GM23338 (cell line): ENCODE results near the gene NTM. TPM values are rescaled to one million over a fixed set of nuclear protein-coding genes. Genes with fewer than 3 reads are reported as not detected.
"Not testable (repeated sequence)": the region's sequence is repeated elsewhere in the genome, so short reads cannot be mapped to it uniquely, and the experiment has no call there.

Experiments used
- ATAC-seq: fragments of 200-7000 bp; cut with Tn5 transposase; 3 replicates; pipeline ENCODE4 v1.9.1; 2020
- DNase-seq: peaks from one replicate; pipeline ENCODE4 v3.0.0-alpha.2; 2015; ENCODE audit warnings: low spot score
- H2AFZ ChIP-seq: fragments of 200-600 bp; sonication (generic); 2 replicates; pipeline ENCODE4 v1.8.0; 2016; ENCODE audit warnings: antibody characterized with exemption, mild to moderate bottlenecking, moderate library complexity
- H3F3A ChIP-seq: fragments of 200-600 bp; sonication (generic); replicated peaks from 2 replicates; pipeline ENCODE4 v1.8.0; 2017; ENCODE audit warnings: antibody characterized with exemption, mixed run types, low read depth
- H3K27ac ChIP-seq: fragments of 200-600 bp; sonication (generic); 2 replicates; pipeline ENCODE4 v1.6.1; 2016; ENCODE audit warnings: low read depth
- H3K27me3 ChIP-seq: fragments of 200-600 bp; sonication (generic); 2 replicates; pipeline ENCODE4 v1.8.0; 2016; ENCODE audit warnings: mild to moderate bottlenecking, mixed run types, moderate library complexity; ENCODE audit not compliant: insufficient read depth
- H3K36me3 ChIP-seq: fragments of 200-600 bp; sonication (generic); 2 replicates; pipeline ENCODE4 v1.8.0; 2016; ENCODE audit warnings: mild to moderate bottlenecking; ENCODE audit not compliant: insufficient read depth
- H3K4me1 ChIP-seq: fragments of 200-600 bp; sonication (generic); 2 replicates; pipeline ENCODE4 v1.8.0; 2016; ENCODE audit warnings: mild to moderate bottlenecking, moderate library complexity; ENCODE audit not compliant: insufficient read depth
- H3K4me2 ChIP-seq: fragments of 200-600 bp; sonication (generic); 2 replicates; pipeline ENCODE4 v1.7.1; 2017; ENCODE audit warnings: mixed run types
- H3K4me3 ChIP-seq: fragments of 200-600 bp; sonication (generic); 2 replicates; pipeline ENCODE4 v1.6.1; 2016; ENCODE audit warnings: mixed run types
- H3K79me2 ChIP-seq: fragments of 200-600 bp; sonication (generic); replicated peaks from 2 replicates; pipeline ENCODE4 v1.8.0; 2017; ENCODE audit warnings: mild to moderate bottlenecking; ENCODE audit not compliant: insufficient read depth
- H3K9me2 ChIP-seq: fragments of 200-600 bp; sonication (generic); 2 replicates; pipeline ENCODE4 v1.8.0; 2017; ENCODE audit not compliant: insufficient read depth
- H4K20me1 ChIP-seq: fragments of 200-600 bp; sonication (generic); replicated peaks from 2 replicates; pipeline ENCODE4 v1.8.0; 2017; ENCODE audit warnings: mild to moderate bottlenecking; ENCODE audit not compliant: insufficient read depth
- H3K27ac Mint-ChIP-seq: 2 replicates; pipeline ENCODE4 v1.8.0; 2020; ENCODE audit warnings: inconsistent platforms, mild to moderate bottlenecking, moderate library complexity, mixed read lengths
- H3K27me3 Mint-ChIP-seq: 3 replicates; pipeline ENCODE4 v1.8.0; 2022; ENCODE audit warnings: low read depth, mild to moderate bottlenecking, moderate library complexity, mixed read lengths, inconsistent platforms; ENCODE audit not compliant: insufficient read depth, poor library complexity
- H3K36me3 Mint-ChIP-seq: 3 replicates; pipeline ENCODE4 v1.8.0; 2021; ENCODE audit warnings: low read depth, mild to moderate bottlenecking, inconsistent platforms, moderate library complexity, mixed read lengths
- H3K4me1 Mint-ChIP-seq: 3 replicates; pipeline ENCODE4 v1.8.0; 2020; ENCODE audit warnings: mild to moderate bottlenecking, inconsistent platforms, mixed read lengths
- H3K4me3 Mint-ChIP-seq: 3 replicates; pipeline ENCODE4 v1.8.0; 2021; ENCODE audit warnings: moderate library complexity, mild to moderate bottlenecking, inconsistent platforms, mixed read lengths
- H3K9me3 Mint-ChIP-seq: 3 replicates; pipeline ENCODE4 v1.8.0; 2020; ENCODE audit warnings: moderate library complexity, mild to moderate bottlenecking, inconsistent platforms, mixed read lengths
- CREB1 ChIP-seq: fragments of 250-450 bp; sonication (Bioruptor Pico); IDR thresholded peaks from 2 replicates; pipeline ENCODE4 v1.5.0; 2020; ENCODE audit warnings: low read depth, mild to moderate bottlenecking, moderate library complexity
- NANOG ChIP-seq: IDR thresholded peaks from 2 replicates; pipeline ENCODE4 v1.6.1; 2016; ENCODE audit warnings: antibody characterized with exemption, borderline replicate concordance
- POLR2AphosphoS5 ChIP-seq: IDR thresholded peaks from 2 replicates; pipeline ENCODE4 v1.6.1; 2016; ENCODE audit warnings: antibody characterized with exemption, low read depth
- STAT1 ChIP-seq: IDR thresholded peaks from one replicate; pipeline ENCODE4 v1.6.1; 2016; ENCODE audit warnings: antibody characterized with exemption; ENCODE audit not compliant: unreplicated experiment
- ZNF331 ChIP-seq: fragments of 250-450 bp; sonication (Bioruptor Pico); IDR thresholded peaks from 2 replicates; pipeline ENCODE4 v1.5.0; 2020; ENCODE audit warnings: low read depth, mild to moderate bottlenecking, moderate library complexity
- polyA plus RNA-seq: library from polyadenylated mRNA; unstranded; fragments of >200 nt; fragmentation: Nextera tagmentation; extraction: Ambion mirVana; gene quantifications from 2 replicates; pipeline ENCODE4 v1.2.1, GENCODE V29; 2016
- total RNA-seq: library from RNA; depleted of rRNA; stranded (reverse); fragments of >200 nt; shearing (Covaris generic); gene quantifications from 2 replicates; pipeline ENCODE4 v1.2.3, GENCODE V29; 2014
- TF ChIP-seq, protein P1 (sequence below): fragments of 250-450 bp; sonication (Bioruptor Pico); IDR thresholded peaks from 2 replicates; pipeline ENCODE4 v1.5.0; 2020; ENCODE audit warnings: mild to moderate bottlenecking, moderate library complexity

NTM gene
- total and polyA plus RNA-seq, 2 experiments from 2014 or later, result 10.6 to 14.6 TPM

DNA sequence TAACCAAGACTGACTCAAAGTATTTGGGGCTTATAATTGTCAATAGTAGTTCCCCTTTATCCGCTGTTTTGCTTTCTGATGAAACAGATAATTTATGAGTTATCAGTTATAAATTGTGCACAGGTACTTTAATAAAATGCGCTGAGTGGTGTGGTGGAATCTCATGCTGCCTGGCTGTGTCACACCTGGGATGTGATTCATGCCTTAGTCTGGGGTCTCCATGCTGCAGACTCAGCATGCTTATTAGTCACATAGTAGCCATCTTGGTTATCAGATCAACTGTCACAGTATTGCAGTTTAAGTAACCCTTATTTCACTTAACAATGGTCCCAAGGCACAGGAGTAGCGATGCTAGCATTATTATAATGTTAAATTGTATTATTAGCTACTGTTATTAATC, 995.2 kb downstream of the NTM start (continued):
- TF ChIP-seq, protein P1, sequence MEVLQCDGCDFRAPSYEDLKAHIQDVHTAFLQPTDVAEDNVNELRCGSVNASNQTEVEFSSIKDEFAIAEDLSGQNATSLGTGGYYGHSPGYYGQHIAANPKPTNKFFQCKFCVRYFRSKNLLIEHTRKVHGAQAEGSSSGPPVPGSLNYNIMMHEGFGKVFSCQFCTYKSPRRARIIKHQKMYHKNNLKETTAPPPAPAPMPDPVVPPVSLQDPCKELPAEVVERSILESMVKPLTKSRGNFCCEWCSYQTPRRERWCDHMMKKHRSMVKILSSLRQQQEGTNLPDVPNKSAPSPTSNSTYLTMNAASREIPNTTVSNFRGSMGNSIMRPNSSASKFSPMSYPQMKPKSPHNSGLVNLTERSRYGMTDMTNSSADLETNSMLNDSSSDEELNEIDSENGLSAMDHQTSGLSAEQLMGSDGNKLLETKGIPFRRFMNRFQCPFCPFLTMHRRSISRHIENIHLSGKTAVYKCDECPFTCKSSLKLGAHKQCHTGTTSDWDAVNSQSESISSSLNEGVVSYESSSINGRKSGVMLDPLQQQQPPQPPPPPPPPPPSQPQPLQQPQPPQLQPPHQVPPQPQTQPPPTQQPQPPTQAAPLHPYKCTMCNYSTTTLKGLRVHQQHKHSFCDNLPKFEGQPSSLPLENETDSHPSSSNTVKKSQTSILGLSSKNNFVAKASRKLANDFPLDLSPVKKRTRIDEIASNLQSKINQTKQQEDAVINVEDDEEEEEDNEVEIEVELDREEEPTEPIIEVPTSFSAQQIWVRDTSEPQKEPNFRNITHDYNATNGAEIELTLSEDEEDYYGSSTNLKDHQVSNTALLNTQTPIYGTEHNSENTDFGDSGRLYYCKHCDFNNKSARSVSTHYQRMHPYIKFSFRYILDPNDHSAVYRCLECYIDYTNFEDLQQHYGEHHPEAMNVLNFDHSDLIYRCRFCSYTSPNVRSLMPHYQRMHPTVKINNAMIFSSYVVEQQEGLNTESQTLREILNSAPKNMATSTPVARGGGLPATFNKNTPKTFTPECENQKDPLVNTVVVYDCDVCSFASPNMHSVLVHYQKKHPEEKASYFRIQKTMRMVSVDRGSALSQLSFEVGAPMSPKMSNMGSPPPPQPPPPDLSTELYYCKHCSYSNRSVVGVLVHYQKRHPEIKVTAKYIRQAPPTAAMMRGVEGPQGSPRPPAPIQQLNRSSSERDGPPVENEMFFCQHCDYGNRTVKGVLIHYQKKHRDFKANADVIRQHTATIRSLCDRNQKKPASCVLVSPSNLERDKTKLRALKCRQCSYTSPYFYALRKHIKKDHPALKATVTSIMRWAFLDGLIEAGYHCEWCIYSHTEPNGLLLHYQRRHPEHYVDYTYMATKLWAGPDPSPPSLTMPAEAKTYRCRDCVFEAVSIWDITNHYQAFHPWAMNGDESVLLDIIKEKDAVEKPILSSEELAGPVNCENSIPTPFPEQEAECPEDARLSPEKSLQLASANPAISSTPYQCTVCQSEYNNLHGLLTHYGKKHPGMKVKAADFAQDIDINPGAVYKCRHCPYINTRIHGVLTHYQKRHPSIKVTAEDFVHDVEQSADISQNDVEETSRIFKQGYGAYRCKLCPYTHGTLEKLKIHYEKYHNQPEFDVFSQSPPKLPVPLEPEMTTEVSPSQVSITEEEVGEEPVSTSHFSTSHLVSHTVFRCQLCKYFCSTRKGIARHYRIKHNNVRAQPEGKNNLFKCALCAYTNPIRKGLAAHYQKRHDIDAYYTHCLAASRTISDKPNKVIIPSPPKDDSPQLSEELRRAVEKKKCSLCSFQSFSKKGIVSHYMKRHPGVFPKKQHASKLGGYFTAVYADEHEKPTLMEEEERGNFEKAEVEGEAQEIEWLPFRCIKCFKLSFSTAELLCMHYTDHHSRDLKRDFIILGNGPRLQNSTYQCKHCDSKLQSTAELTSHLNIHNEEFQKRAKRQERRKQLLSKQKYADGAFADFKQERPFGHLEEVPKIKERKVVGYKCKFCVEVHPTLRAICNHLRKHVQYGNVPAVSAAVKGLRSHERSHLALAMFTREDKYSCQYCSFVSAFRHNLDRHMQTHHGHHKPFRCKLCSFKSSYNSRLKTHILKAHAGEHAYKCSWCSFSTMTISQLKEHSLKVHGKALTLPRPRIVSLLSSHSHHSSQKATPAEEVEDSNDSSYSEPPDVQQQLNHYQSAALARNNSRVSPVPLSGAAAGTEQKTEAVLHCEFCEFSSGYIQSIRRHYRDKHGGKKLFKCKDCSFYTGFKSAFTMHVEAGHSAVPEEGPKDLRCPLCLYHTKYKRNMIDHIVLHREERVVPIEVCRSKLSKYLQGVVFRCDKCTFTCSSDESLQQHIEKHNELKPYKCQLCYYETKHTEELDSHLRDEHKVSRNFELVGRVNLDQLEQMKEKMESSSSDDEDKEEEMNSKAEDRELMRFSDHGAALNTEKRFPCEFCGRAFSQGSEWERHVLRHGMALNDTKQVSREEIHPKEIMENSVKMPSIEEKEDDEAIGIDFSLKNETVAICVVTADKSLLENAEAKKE (CRISPR knock-in tag), result no peak
- no peak for TF ChIP-seq POLR2AphosphoS5
- no peak for TF ChIP-seq ZNF331 (CRISPR knock-in tag)

DNA sequence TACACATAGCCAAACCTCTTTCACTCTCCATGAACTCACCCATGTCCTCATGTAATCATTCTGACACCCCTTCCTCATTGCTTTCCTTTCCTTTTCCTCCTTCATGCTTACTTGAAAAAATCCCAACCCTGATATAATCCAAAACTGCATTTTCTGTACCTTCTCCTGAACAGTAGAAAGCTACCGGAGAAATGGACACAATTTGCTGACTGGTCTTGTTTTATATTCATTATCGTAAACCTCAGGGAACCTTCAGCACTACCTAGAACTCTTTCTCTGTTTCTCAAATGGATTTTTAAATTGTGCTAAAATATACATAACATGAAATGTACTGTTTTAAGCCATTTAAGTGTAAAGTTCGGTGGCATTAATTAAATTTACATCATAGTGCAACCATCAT, 996.9 kb downstream of the NTM start:
- no peak overlapping the region for H2AFZ ChIP-seq
- TF ChIP-seq CREB1 (no peak), ZNF331 (CRISPR knock-in tag) (no peak), NANOG (no peak), STAT1 (no peak), POLR2AphosphoS5 (no peak)
- no peaks in the 10 kb centered on the region for H3K27me3 Mint-ChIP-seq
- peaks cover 13% of the 10 kb centered on the region for H3K9me2 ChIP-seq
- no peaks in the 10 kb centered on the region for H3K9me3 Mint-ChIP-seq
- no peak overlapping the region for H3K4me3 ChIP-seq
- no peak for ATAC-seq
- no peak overlapping the region for H3K4me2 ChIP-seq
- no peaks in the 10 kb centered on the region for H3F3A ChIP-seq
- H3K36me3 Mint-ChIP-seq, result no peaks in the 10 kb centered on the region
- no peak for DNase-seq
- no peaks in the 10 kb centered on the region for H3K79me2 ChIP-seq
- no peaks in the 10 kb centered on the region for H3K4me1 ChIP-seq
- H3K27ac ChIP-seq, result no peak overlapping the region
- H4K20me1 ChIP-seq, result no peaks in the 10 kb centered on the region
- H3K4me3 Mint-ChIP-seq, result no peak overlapping the region
- no peak overlapping the region for H3K27ac Mint-ChIP-seq
- no peaks in the 10 kb centered on the region for H3K4me1 Mint-ChIP-seq
- H3K27me3 ChIP-seq, result no peaks in the 10 kb centered on the region
- H3K36me3 ChIP-seq, result no peaks in the 10 kb centered on the region

DNA sequence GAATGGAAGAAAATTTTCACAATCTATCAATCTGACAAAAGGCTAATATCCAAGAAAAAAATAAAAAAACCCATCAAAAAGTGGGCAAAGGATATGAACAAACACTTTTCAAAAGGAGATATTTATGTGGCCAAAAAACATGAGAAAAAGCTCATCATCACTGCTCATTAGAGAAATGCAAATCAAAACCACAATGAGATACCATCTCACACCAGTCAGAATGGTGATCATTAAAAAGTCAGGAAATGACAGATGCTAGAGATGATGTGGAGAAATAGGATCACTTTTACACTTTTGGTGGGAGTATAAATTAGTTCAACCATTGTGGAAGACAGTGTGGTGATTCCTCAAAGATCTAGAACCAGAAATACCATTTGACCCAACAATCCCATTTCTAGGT, 999.7 kb downstream of the NTM start:
- H3K4me3 Mint-ChIP-seq, DNase-seq, ATAC-seq, H3K4me1 ChIP-seq, H3K9me2 ChIP-seq, H2AFZ ChIP-seq, H3K27me3 Mint-ChIP-seq, H3K36me3 Mint-ChIP-seq, H3K79me2 ChIP-seq, H3F3A ChIP-seq, H3K27ac ChIP-seq, H3K9me3 Mint-ChIP-seq, H4K20me1 ChIP-seq, H3K4me2 ChIP-seq, H3K4me3 ChIP-seq, H3K27ac Mint-ChIP-seq, H3K27me3 ChIP-seq, H3K4me1 Mint-ChIP-seq, H3K36me3 ChIP-seq: not testable (repeated sequence)
